ENCODE results near the gene SPDYE18.
"Not testable (repeated sequence)": the region's sequence is repeated elsewhere in the genome, so short reads cannot be mapped to it uniquely, and the experiment has no call there.

SPDYE18 gene

GRCh38 chr7:77062557-77062956 is at the start of gene SPDYE18:
SPDYE18 (minus strand) TSS chr7:77062558; CDS start chr7:77060512, 2,046 bp downstream.
- DNase-seq = not testable (repeated sequence)

- not testable (repeated sequence) for DNase-seq
Observed at GRCh38 chr7:77108362-77108761, 46.0 kb upstream of the SPDYE18 start.

- not testable (repeated sequence) for DNase-seq
Observed at GRCh38 chr7:77107659-77108058, 45.3 kb upstream of the SPDYE18 start.

- DNase-seq = not testable (repeated sequence)
Observed at GRCh38 chr7:77105904-77106303, 43.5 kb upstream of the SPDYE18 start.

GRCh38 chr7:77102671-77103070 is 40.3 kb upstream of the SPDYE18 start:
- not testable (repeated sequence) for DNase-seq

- DNase-seq = not testable (repeated sequence)
Observed at GRCh38 chr7:77101187-77101586, 38.8 kb upstream of the SPDYE18 start.

- not testable (repeated sequence) for DNase-seq
Observed at GRCh38 chr7:77100501-77100900, 38.1 kb upstream of the SPDYE18 start.

- DNase-seq = not testable (repeated sequence)
Observed at GRCh38 chr7:77092301-77092700, 29.9 kb upstream of the SPDYE18 start.

- not testable (repeated sequence) for DNase-seq
Observed at GRCh38 chr7:77082192-77082591, 19.8 kb upstream of the SPDYE18 start.

- DNase-seq = not testable (repeated sequence)
Observed at GRCh38 chr7:77080236-77080635, 17.9 kb upstream of the SPDYE18 start.

- not testable (repeated sequence) for DNase-seq
Observed at GRCh38 chr7:77079624-77080023, 17.3 kb upstream of the SPDYE18 start.

GRCh38 chr7:77079112-77079511 is 16.8 kb upstream of the SPDYE18 start:
- DNase-seq = not testable (repeated sequence)

- DNase-seq = not testable (repeated sequence)
Observed at GRCh38 chr7:77077060-77077459, 14.7 kb upstream of the SPDYE18 start.

- not testable (repeated sequence) for DNase-seq
Observed at GRCh38 chr7:77074786-77075396, 12.5 kb upstream of the SPDYE18 start.

- not testable (repeated sequence) for DNase-seq
Observed at GRCh38 chr7:77071108-77071507, 8.8 kb upstream of the SPDYE18 start.

GRCh38 chr7:77065869-77066268 is 3.5 kb upstream of the SPDYE18 start:
- not testable (repeated sequence) for DNase-seq

GRCh38 chr7:77063732-77064131 is 1.4 kb upstream of the SPDYE18 start:
- not testable (repeated sequence) for DNase-seq

- not testable (repeated sequence) for DNase-seq
Observed at GRCh38 chr7:77032261-77032660, 30.1 kb downstream of the SPDYE18 start, which contains the start of gene SPDYE17. SPDYE17 (minus strand) TSS chr7:77032361; CDS start chr7:77030570, 1,791 bp downstream.

- DNase-seq = not testable (repeated sequence)
Observed at GRCh38 chr7:77026349-77026748, 36.0 kb downstream of the SPDYE18 start.

GRCh38 chr7:77010074-77010680 is 52.2 kb downstream of the SPDYE18 start:
- not testable (repeated sequence) for DNase-seq

GRCh38 chr7:77008000-77008399 is 54.4 kb downstream of the SPDYE18 start:
- not testable (repeated sequence) for DNase-seq

- DNase-seq = not testable (repeated sequence)
Observed at GRCh38 chr7:77006127-77007110, 55.9 kb downstream of the SPDYE18 start.
